H1 (cell line): ENCODE data around the gene ASCC1. TPM values are rescaled to one million over a fixed set of nuclear protein-coding genes. Genes with fewer than 3 reads are reported as not detected.

Source experiments
- CTCF ChIA-PET: fragments of 300-600 bp; sonication (Branson Sonifier 250); formaldehyde crosslinking; loops from one replicate; lab custom pipeline; 2021; ENCODE audit not compliant: partially characterized antibody; lab: Charles Lee
- POLR2A ChIA-PET: fragments of 300-600 bp; sonication (Branson Sonifier 250); formaldehyde crosslinking; loops from one replicate; lab custom pipeline; 2021; ENCODE audit warnings: inconsistent platforms; ENCODE audit not compliant: partially characterized antibody; lab: Charles Lee
- DNase-seq, 2 experiments: peaks; one replicate each; pipeline versions ENCODE4 v3.0.0 to v3.0.0-alpha.2; 2010 to 2022; ENCODE audit warnings: low spot score in 2 of 2, low read depth in 1 of 2, mixed read lengths in 1 of 2
- FAIRE-seq: peaks from 2 replicates; lab custom pipeline; 2011; peaks lifted over from hg19 to GRCh38; lab: Jason Lieb, UNC
- H2AFZ ChIP-seq: 2 replicates; pipeline ENCODE4 v1.8.1; 2012; ENCODE audit warnings: low read length, inconsistent platforms
- H2AK5ac ChIP-seq: 2 replicates; pipeline ENCODE4 v1.6.1; 2013; ENCODE audit warnings: low read depth, low read length
- H2BK120ac ChIP-seq: replicated peaks from 2 replicates; pipeline ENCODE3; 2013; ENCODE audit warnings: low read depth, low read length, inconsistent platforms
- H2BK12ac ChIP-seq: 2 replicates; pipeline ENCODE4 v1.6.1; 2013; ENCODE audit warnings: low read depth, low read length
- H2BK15ac ChIP-seq: 2 replicates; pipeline ENCODE4 v1.6.1; 2013; ENCODE audit warnings: low read length
- H2BK20ac ChIP-seq: 2 replicates; pipeline ENCODE4 v1.6.1; 2013; ENCODE audit warnings: low read length
- H2BK5ac ChIP-seq: 2 replicates; pipeline ENCODE4 v1.6.1; 2013; ENCODE audit warnings: low read depth, low read length
- H3K14ac ChIP-seq: 2 replicates; pipeline ENCODE4 v1.6.1; 2013; ENCODE audit warnings: inconsistent platforms; ENCODE audit not compliant: insufficient read length
- H3K18ac ChIP-seq: 2 replicates; pipeline ENCODE4 v1.6.1; 2013; ENCODE audit warnings: low read length; ENCODE audit errors: extremely low read depth
- H3K23ac ChIP-seq: 2 replicates; pipeline ENCODE4 v1.6.1; 2013; ENCODE audit warnings: inconsistent platforms; ENCODE audit not compliant: insufficient read length
- H3K23me2 ChIP-seq: 2 replicates; pipeline ENCODE4 v1.6.1; 2013; ENCODE audit warnings: low read depth, low read length
- H3K27ac ChIP-seq: 2 replicates; pipeline ENCODE4 v1.6.1; 2011; ENCODE audit warnings: low read depth, low read length, inconsistent platforms
- H3K27me3 ChIP-seq, 4 experiments: replicated peaks in 1 of 4; 1 replicate in 1 of 4; 2 replicates in 3 of 4; pipeline versions ENCODE4 v1.6.1 to v1.8.1; 2011 to 2013; ENCODE audit warnings: low read length in 3 of 4, mild to moderate bottlenecking in 3 of 4, inconsistent platforms in 2 of 4, mixed read lengths in 2 of 4, moderate library complexity in 1 of 4; ENCODE audit not compliant: control insufficient read depth in 3 of 4, insufficient read depth in 3 of 4; ENCODE audit errors: extremely low read depth in 1 of 4
- H3K36me3 ChIP-seq, 4 experiments: 2 replicates each; pipeline versions ENCODE4 v1.6.1 to v1.8.1; 2011 to 2013; ENCODE audit warnings: mild to moderate bottlenecking in 4 of 4, low read length in 3 of 4, moderate library complexity in 2 of 4, control low read depth in 1 of 4, inconsistent platforms in 1 of 4; ENCODE audit not compliant: insufficient read depth in 4 of 4, control insufficient read depth in 2 of 4
- H3K4ac ChIP-seq: replicated peaks from 2 replicates; pipeline ENCODE3; 2013; ENCODE audit warnings: low read length, low read depth, mixed read lengths, inconsistent platforms; ENCODE audit not compliant: insufficient read length
- H3K4me1 ChIP-seq, 4 experiments: replicated peaks in 1 of 4; 1 replicate in 1 of 4; 2 replicates in 3 of 4; pipeline versions ENCODE4 v1.6.1 to v1.8.1; 2011 to 2013; ENCODE audit warnings: low read length in 3 of 4, inconsistent platforms in 2 of 4, mixed read lengths in 1 of 4; ENCODE audit not compliant: insufficient read depth in 4 of 4, control insufficient read depth in 3 of 4
- H3K4me2 ChIP-seq, 2 experiments: 2 replicates each; pipeline versions ENCODE4 v1.6.1 to v1.8.1; 2011 to 2013; ENCODE audit warnings: low read depth in 2 of 2, low read length in 2 of 2, control low read depth in 1 of 2, inconsistent platforms in 1 of 2, mild to moderate bottlenecking in 1 of 2; ENCODE audit not compliant: insufficient read depth in 1 of 2
- H3K4me3 ChIP-seq, 4 experiments: fragments of 200-600, 300-600 bp in 1 of 4; sonication (generic), shearing (Covaris generic), sonication (Bioruptor Twin) in 1 of 4; 2 replicates each; pipeline versions ENCODE4 v1.5.1 to v1.8.1; 2011 to 2016; ENCODE audit warnings: low read length in 4 of 4, low read depth in 3 of 4, control low read depth in 2 of 4, inconsistent platforms in 2 of 4, mild to moderate bottlenecking in 2 of 4, mixed read lengths in 1 of 4, moderate library complexity in 1 of 4; ENCODE audit not compliant: insufficient read depth in 2 of 4; ENCODE audit errors: extremely low read depth in 1 of 4
- H3K56ac ChIP-seq: replicated peaks from 2 replicates; pipeline ENCODE3; 2013; ENCODE audit warnings: low read depth, mild to moderate bottlenecking, mixed read lengths, low read length, inconsistent platforms; ENCODE audit not compliant: insufficient read length
- H3K79me1 ChIP-seq: 2 replicates; pipeline ENCODE4 v1.6.1; 2013; ENCODE audit warnings: low read depth, low read length, control low read depth
- H3K79me2 ChIP-seq, 2 experiments: 2 replicates each; pipeline versions ENCODE4 v1.6.1 to v1.8.1; 2012 to 2013; ENCODE audit warnings: low read length in 2 of 2, mild to moderate bottlenecking in 2 of 2, inconsistent platforms in 1 of 2; ENCODE audit not compliant: insufficient read depth in 2 of 2, control insufficient read depth in 1 of 2
- H3K9ac ChIP-seq, 4 experiments: replicated peaks in 1 of 4; 1 replicate in 1 of 4; 2 replicates in 3 of 4; pipeline versions ENCODE4 v1.6.1 to v1.8.1; 2011 to 2013; ENCODE audit warnings: low read depth in 3 of 4, low read length in 3 of 4, control low read depth in 2 of 4, mild to moderate bottlenecking in 2 of 4, moderate library complexity in 2 of 4, inconsistent platforms in 1 of 4; ENCODE audit errors: extremely low read depth in 1 of 4
- H3K9me3 ChIP-seq, 2 experiments: 2 replicates each; pipeline versions ENCODE4 v1.6.1 to v1.8.1; 2012 to 2013; ENCODE audit warnings: mild to moderate bottlenecking in 2 of 2, moderate library complexity in 2 of 2, control low read depth in 1 of 2, inconsistent platforms in 1 of 2, low read depth in 1 of 2, low read length in 1 of 2, mixed read lengths in 1 of 2; ENCODE audit not compliant: insufficient read depth in 2 of 2
- H4K20me1 ChIP-seq, 2 experiments: replicated peaks in 1 of 2; 2 replicates each; pipeline versions ENCODE3 to v1.8.1; 2011 to 2013; ENCODE audit warnings: inconsistent platforms in 2 of 2, low read length in 2 of 2, mild to moderate bottlenecking in 1 of 2; ENCODE audit not compliant: insufficient read depth in 2 of 2, control insufficient read depth in 1 of 2
- H4K5ac ChIP-seq: 2 replicates; pipeline ENCODE4 v1.6.1; 2013; ENCODE audit warnings: low read length, low read depth, mixed read lengths, inconsistent platforms; ENCODE audit not compliant: insufficient read length
- H4K8ac ChIP-seq: 2 replicates; pipeline ENCODE4 v1.8.0; 2013; ENCODE audit warnings: mild to moderate bottlenecking, moderate library complexity, low read length, inconsistent platforms; ENCODE audit not compliant: insufficient read depth; ENCODE audit errors: extremely low read depth
- H4K91ac ChIP-seq: replicated peaks from 2 replicates; pipeline ENCODE3; 2013; ENCODE audit warnings: low read length, mixed read lengths, inconsistent platforms; ENCODE audit not compliant: insufficient read length
- CHD2 ChIP-seq: IDR thresholded peaks from 2 replicates; pipeline ENCODE4 v1.6.1; 2012; ENCODE audit warnings: low read length, improper control_type of control experiment
- GABPA ChIP-seq: IDR thresholded peaks from 2 replicates; pipeline ENCODE4 v1.6.1; 2011; ENCODE audit warnings: mild to moderate bottlenecking, low read length, moderate library complexity, borderline replicate concordance; ENCODE audit not compliant: insufficient read depth
- HDAC6 ChIP-seq: IDR thresholded peaks from one replicate; pipeline ENCODE4 v1.7.1; 2012; ENCODE audit warnings: low read depth, mild to moderate bottlenecking, inconsistent platforms, low read length, moderate library complexity
- POLR2A ChIP-seq, 2 experiments: IDR thresholded peaks; 1 replicate in 1 of 2; 2 replicates in 1 of 2; pipeline ENCODE4 v1.6.1; 2011; ENCODE audit warnings: low read depth in 2 of 2, low read length in 2 of 2, mild to moderate bottlenecking in 2 of 2; ENCODE audit errors: control extremely low read depth in 1 of 2
- POU5F1 ChIP-seq: IDR thresholded peaks from 2 replicates; pipeline ENCODE4 v1.6.1; 2011; ENCODE audit warnings: low read depth, mild to moderate bottlenecking, low read length, moderate library complexity
- RBBP5 ChIP-seq: IDR thresholded peaks from 2 replicates; pipeline ENCODE4 v1.7.1; 2012; ENCODE audit warnings: low read depth, mild to moderate bottlenecking, inconsistent platforms, low read length, moderate library complexity, borderline replicate concordance
- SRF ChIP-seq: IDR thresholded peaks from 2 replicates; pipeline ENCODE4 v1.6.1; 2011; ENCODE audit warnings: mild to moderate bottlenecking, low read depth, low read length, moderate library complexity
- SUZ12 ChIP-seq: fragments of 200-600 bp; sonication (generic); IDR thresholded peaks from 2 replicates; pipeline ENCODE4 v1.6.1; 2012; ENCODE audit warnings: mild to moderate bottlenecking, inconsistent platforms, low read length, moderate library complexity, mixed read lengths
- TBP ChIP-seq: IDR thresholded peaks from 2 replicates; pipeline ENCODE4 v1.6.1; 2011; ENCODE audit warnings: low read depth, low read length, improper control_type of control experiment
- WGBS, 2 experiments: shearing (Covaris generic) in 1 of 2; methylation state at CpG; one replicate each; pipeline versions ENCODE4 v1.1.6 to v1.1.7; 2013 to 2015; ENCODE audit warnings: low lambda C conversion rate in 2 of 2, mixed read lengths in 2 of 2, inconsistent platforms in 1 of 2, low coverage in 1 of 2, missing lambda C conversion rate in 1 of 2; ENCODE audit not compliant: insufficient replicate concordance in 2 of 2, insufficient coverage in 1 of 2, insufficient read length in 1 of 2; ENCODE audit errors: extremely low coverage in 1 of 2, missing lambda C conversion rate in 1 of 2; 5-methylcytosine and 5-hydroxymethylcytosine counted together
- polyA plus RNA-seq, 7 experiments: library from polyadenylated mRNA; depleted of rRNA in 3 of 7; stranded (reverse) in 5 of 7; unstranded in 2 of 7; fragments of >200 nt in 5 of 7; fragments of 200-250 nt in 2 of 7; gene quantifications; 1 replicate in 5 of 7; 2 replicates in 1 of 7; 4 replicates in 1 of 7; pipeline versions ENCODE4 v1.2.1 to v1.2.3, GENCODE V29; 2011 to 2013; ENCODE audit warnings: missing spikeins in 2 of 7, mixed read lengths in 2 of 7
- total RNA-seq: library from RNA; stranded (reverse); fragmentation: NEBNext Ultra II Directional; extraction: Animal tissue kit (Norgen Biotek cat#: 25700); gene quantifications from 2 replicates; pipeline ENCODE4 v1.2.1, GENCODE V29; 2021
- TF ChIP-seq, protein P1 (sequence below): IDR thresholded peaks from 2 replicates; pipeline ENCODE4 v1.6.1; 2012; ENCODE audit warnings: low read length, inconsistent platforms
- TF ChIP-seq, protein P2 (sequence below): IDR thresholded peaks from 2 replicates; pipeline ENCODE4 v1.6.1; 2012; ENCODE audit warnings: inconsistent platforms

The ASCC1 gene
- total and polyA plus RNA-seq, 2 of the 8 experiments (the other 6 are each of a cell fraction or from before 2014, with no cell fraction given), result 25.6 to 35.8 TPM

DNA sequence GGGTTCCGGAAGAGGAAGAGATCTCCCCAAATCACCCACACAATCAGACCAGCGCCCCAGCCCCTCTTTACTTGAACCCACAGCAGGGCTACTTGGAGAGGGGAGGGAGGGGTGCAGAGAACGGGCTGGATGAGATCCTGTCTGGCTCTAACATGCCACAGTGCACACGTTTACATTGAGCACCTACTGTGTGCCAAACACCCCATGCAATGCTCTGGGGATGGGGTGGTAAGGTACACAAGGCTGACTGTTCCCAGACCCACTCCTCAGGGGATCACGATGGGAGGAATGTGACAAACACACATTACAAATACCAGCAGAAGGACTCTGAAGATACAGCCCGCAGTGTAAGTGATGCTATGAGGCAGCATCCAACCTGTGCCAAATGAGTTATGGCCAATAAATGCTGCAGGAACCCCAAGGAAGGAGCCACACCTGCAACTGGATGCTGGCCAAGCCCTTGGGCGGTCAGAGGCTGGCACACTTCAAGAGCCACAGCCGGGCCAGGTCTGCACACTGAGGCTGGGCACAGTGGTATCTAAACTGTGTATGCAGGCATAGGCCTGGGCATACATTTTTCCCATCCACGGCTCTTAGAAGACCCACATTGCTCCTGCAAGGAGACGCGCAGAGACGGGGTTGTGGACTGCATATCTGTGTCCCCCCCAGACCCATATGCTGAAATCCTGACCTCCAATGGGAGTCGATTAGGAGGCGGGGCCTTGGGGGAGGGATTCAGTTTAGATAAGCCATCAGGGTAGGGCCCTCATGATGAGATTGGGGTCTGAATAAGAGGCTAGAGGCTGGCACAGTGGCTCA lies 134.1 kb downstream of the ASCC1 start:
- H2AFZ ChIP-seq, result no peak overlapping the region
- H2BK5ac ChIP-seq, result no peak overlapping the region
- H3K56ac ChIP-seq, result no peak overlapping the region
- H2BK20ac ChIP-seq, result no peak overlapping the region
- DNase-seq (no peak), FAIRE-seq (no peak)
- no peak overlapping the region for H2BK12ac ChIP-seq
- no peak overlapping the region; the same call in 1 of the 2 replicates for H4K8ac ChIP-seq
- no peak overlapping the region for H2AK5ac ChIP-seq
- no peaks in the 10 kb centered on the region for H3K79me2 ChIP-seq
- 0 out of 2 replicates have a peak overlapping the region, but pooled peaks have one; percentile 4 for H2BK15ac ChIP-seq
- no peak overlapping the region for H2BK120ac ChIP-seq
- H3K9ac ChIP-seq, result no peak overlapping the region
- H3K36me3 ChIP-seq, result no peaks in the 10 kb centered on the region; a peak in 1 of 8 replicates
- H3K4me3 ChIP-seq, result no peak overlapping the region
- CTCF ChIA-PET, result interaction anchor here (1.0 to 1.5 kb wide), 2 partner anchors 9 to 186 kb away, joined by 3 to 7 read pairs; no protein-coding TSS in a partner anchor
- no peak overlapping the region for H4K5ac ChIP-seq
- peaks cover 0 to 19% (median 7%) of the 10 kb centered on the region in 4 experiments; a peak in 5 of 7 replicates for H3K4me1 ChIP-seq
- TF ChIP-seq HDAC6 (no peak), GABPA (no peak), CHD2 (no peak), SRF (no peak), POLR2A (IDR thresholded peaks at IDR 0.05; ENCODE audit: control extremely low read depth in 1 of 2, low read depth in 2 of 2, low read length in 2 of 2) (no peak), TBP (no peak), POU5F1 (no peak), RBBP5 (no peak), SUZ12 (no peak)
- TF ChIP-seq, protein P1, sequence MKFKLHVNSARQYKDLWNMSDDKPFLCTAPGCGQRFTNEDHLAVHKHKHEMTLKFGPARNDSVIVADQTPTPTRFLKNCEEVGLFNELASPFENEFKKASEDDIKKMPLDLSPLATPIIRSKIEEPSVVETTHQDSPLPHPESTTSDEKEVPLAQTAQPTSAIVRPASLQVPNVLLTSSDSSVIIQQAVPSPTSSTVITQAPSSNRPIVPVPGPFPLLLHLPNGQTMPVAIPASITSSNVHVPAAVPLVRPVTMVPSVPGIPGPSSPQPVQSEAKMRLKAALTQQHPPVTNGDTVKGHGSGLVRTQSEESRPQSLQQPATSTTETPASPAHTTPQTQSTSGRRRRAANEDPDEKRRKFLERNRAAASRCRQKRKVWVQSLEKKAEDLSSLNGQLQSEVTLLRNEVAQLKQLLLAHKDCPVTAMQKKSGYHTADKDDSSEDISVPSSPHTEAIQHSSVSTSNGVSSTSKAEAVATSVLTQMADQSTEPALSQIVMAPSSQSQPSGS, result no peak
- TF ChIP-seq, protein P2, sequence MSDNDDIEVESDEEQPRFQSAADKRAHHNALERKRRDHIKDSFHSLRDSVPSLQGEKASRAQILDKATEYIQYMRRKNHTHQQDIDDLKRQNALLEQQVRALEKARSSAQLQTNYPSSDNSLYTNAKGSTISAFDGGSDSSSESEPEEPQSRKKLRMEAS, result no peak
- POLR2A ChIA-PET, result no interaction called here
- H3K14ac ChIP-seq, result no peak overlapping the region
- no peak overlapping the region for H3K4me2 ChIP-seq
- no peak overlapping the region for H3K18ac ChIP-seq
- H3K9me3 ChIP-seq, result no peaks in the 10 kb centered on the region
- peaks cover 7 to 22% (median 21%) of the 10 kb centered on the region in 4 experiments for H3K27me3 ChIP-seq
- H3K4ac ChIP-seq, result no peak overlapping the region
- 88% methylated on average over 14 of the region's 14 CpGs; no CpG with 5 or more reads in 1 of the 2 experiments for WGBS, 2 experiments
- no peaks in the 10 kb centered on the region for H4K20me1 ChIP-seq
- H3K27ac ChIP-seq, result no peak overlapping the region
- no peak overlapping the region for H4K91ac ChIP-seq
- H3K23ac ChIP-seq, result no peak overlapping the region
- no peaks in the 10 kb centered on the region for H3K79me1 ChIP-seq
- no peaks in the 10 kb centered on the region for H3K23me2 ChIP-seq
